K562 (cell line): ENCODE results near the gene KRTAP1-1. TPM values are rescaled to one million over a fixed set of nuclear protein-coding genes. Genes with fewer than 3 reads are reported as not detected.

Source experiments
- CHD4 ChIP-seq: fragments of 200-600 bp; sonication (generic); IDR thresholded peaks from 3 replicates; pipeline ENCODE4 v1.6.1; 2012; ENCODE audit warnings: low read depth, mild to moderate bottlenecking, mixed read lengths, low read length, inconsistent platforms; ENCODE audit not compliant: insufficient read depth, insufficient replicate concordance, poor library complexity, severe bottlenecking
- GABPB1 ChIP-seq: sonication (generic); formaldehyde crosslinking; IDR thresholded peaks from 2 replicates; pipeline ENCODE4 v1.8.0; 2022; ENCODE audit warnings: mild to moderate bottlenecking, missing genetic modification reagents
- IRF9 ChIP-seq: fragments of 450-650 bp; IDR thresholded peaks from 2 replicates; pipeline ENCODE4 v1.6.1; 2016; ENCODE audit warnings: missing biosample characterization, missing genetic modification characterization
- PRPF4 ChIP-seq: fragments of 200-400 bp; formaldehyde crosslinking; IDR thresholded peaks from one replicate; pipeline ENCODE4 v1.6.1; 2017; ENCODE audit warnings: low read length, low read depth, mild to moderate bottlenecking; ENCODE audit not compliant: insufficient read depth, poor library complexity, severe bottlenecking
- PURB ChIP-seq: sonication (generic); formaldehyde crosslinking; IDR thresholded peaks from 2 replicates; pipeline ENCODE4 v1.9.0; 2021; ENCODE audit warnings: low read depth, mild to moderate bottlenecking, missing genetic modification reagents
- ZBTB43 ChIP-seq: sonication (generic); formaldehyde crosslinking; IDR thresholded peaks from 2 replicates; pipeline ENCODE4 v1.8.0; 2023; ENCODE audit warnings: mild to moderate bottlenecking, missing genetic modification reagents
- ZNF232 ChIP-seq: sonication (generic); formaldehyde crosslinking; IDR thresholded peaks from 2 replicates; pipeline ENCODE4 v1.8.0; 2022; ENCODE audit warnings: mild to moderate bottlenecking, missing genetic modification reagents
- ZNF431 ChIP-seq: sonication (generic); formaldehyde crosslinking; IDR thresholded peaks from 2 replicates; pipeline ENCODE4 v1.8.0; 2022; ENCODE audit warnings: mild to moderate bottlenecking, missing genetic modification reagents
- polyA plus RNA-seq, 8 experiments: library from polyadenylated mRNA; depleted of rRNA in 4 of 8; stranded (reverse) in 5 of 8; unstranded in 3 of 8; fragments of >200 nt; fragmentation: Nextera tagmentation in 2 of 8; fragmentation: Illumina TruSeq in 1 of 8; extraction: Ambion mirVana in 2 of 8; extraction: Trizol in 1 of 8; gene quantifications; 2 replicates each; pipeline versions ENCODE4 v1.2.1 to v1.2.3, GENCODE V29; 2011 to 2014; ENCODE audit warnings: inconsistent platforms in 1 of 8, missing spikeins in 1 of 8
- total RNA-seq, 7 experiments: library from RNA; depleted of rRNA in 6 of 7; stranded (reverse); fragments of >200 nt in 6 of 7; fragmentation: Illumina TruSeq in 2 of 7; extraction: Trizol in 2 of 7; gene quantifications; 2 replicates each; pipeline versions ENCODE4 v1.2.1 to v1.2.3, GENCODE V29; 2011 to 2021; ENCODE audit warnings: low replicate concordance in 1 of 7

KRTAP1-1 gene
- total and polyA plus RNA-seq, 9 of the 15 experiments (the other 6 are each of a cell fraction or from before 2014, with no cell fraction given) = not detected

GRCh38 chr17:41067281-41067680 lies 26.0 kb upstream of the KRTAP1-1 start (continued):
- TF ChIP-seq PRPF4 (no peak), CHD4 (no peak), PURB (CRISPR knock-in tag) (no peak), ZNF431 (CRISPR knock-in tag) (no peak), ZNF232 (CRISPR knock-in tag) (no peak), ZBTB43 (CRISPR knock-in tag) (no peak), IRF9 (no peak), GABPB1 (CRISPR knock-in tag) (no peak)
